HL-60/S4 treated with phorbol 12-myristate 13-acetate at 8.2 ng/mL for 4 days and 3 days (cell line): ENCODE data around the gene CEP85L.
"Not testable (repeated sequence)": the region's sequence is repeated elsewhere in the genome, so short reads cannot be mapped to it uniquely, and the experiment has no call there.

Source experiments
- in situ Hi-C: fragments of 300-500 bp; cut with MboI; formaldehyde crosslinking; loops from 2 replicates; pipeline ENCODE4 v1.15.0; 2022; ENCODE audit warnings: low sequenced_read_pairs

The CEP85L gene

DNA sequence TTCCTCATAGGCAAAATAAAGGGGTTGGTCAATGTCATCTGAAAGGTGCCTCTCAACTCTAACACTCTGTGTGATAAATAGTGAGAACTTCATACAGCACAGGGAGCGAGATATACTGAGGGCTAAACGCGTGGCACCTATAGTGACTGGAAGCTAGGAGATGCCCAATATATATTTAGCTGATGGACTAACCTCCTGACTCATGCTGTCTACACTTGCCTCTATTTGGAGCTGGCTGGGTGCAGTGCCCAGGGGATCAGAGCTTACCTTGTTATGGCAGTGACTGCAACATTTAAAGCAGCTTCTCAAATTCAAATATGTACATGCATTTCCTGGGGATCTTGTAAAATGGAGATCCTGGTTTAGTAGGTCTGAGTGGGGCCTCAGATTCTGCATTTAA, 214.9 kb downstream of the CEP85L start:
- in situ Hi-C loops: no loop called here

DNA sequence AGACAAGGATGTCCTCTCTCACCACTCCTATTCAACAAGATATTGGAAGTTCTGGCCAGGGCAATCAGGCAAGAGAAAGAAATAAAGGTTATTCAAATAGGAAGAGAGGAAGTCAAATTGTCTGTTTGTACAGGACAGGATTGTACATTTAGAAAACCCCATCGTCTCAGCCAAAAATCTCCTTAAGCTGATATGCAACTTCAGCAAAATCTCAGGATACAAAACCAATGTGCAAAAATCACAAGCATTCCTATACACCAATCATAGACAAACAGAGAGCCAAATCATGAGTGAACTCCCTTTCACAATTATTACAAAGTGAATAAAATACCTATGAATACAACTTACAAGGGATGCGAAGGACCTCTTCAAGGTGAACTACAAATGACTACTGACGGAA, 217.2 kb downstream of the CEP85L start:
- in situ Hi-C loops: not testable (repeated sequence)

DNA sequence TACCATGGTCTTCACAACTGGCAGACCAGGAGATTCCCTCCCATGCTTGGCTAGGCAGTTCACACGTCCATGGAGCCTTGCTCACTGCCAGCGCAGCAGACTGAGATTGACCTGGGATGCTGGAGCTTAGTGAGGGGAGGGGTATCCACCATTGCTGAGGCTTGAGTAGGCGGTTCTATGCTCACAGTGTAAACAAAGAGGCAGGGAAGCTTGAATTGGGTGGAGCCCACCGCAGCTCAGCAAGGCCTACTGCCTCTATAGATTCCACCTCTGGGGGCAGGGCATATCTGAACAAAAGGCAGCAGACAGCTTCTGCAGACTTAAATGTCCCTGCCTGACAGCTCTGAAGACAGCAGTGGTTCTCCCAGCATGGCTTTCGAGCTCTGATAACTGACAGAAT, 230.1 kb downstream of the CEP85L start:
- in situ Hi-C loops: not testable (repeated sequence)

DNA sequence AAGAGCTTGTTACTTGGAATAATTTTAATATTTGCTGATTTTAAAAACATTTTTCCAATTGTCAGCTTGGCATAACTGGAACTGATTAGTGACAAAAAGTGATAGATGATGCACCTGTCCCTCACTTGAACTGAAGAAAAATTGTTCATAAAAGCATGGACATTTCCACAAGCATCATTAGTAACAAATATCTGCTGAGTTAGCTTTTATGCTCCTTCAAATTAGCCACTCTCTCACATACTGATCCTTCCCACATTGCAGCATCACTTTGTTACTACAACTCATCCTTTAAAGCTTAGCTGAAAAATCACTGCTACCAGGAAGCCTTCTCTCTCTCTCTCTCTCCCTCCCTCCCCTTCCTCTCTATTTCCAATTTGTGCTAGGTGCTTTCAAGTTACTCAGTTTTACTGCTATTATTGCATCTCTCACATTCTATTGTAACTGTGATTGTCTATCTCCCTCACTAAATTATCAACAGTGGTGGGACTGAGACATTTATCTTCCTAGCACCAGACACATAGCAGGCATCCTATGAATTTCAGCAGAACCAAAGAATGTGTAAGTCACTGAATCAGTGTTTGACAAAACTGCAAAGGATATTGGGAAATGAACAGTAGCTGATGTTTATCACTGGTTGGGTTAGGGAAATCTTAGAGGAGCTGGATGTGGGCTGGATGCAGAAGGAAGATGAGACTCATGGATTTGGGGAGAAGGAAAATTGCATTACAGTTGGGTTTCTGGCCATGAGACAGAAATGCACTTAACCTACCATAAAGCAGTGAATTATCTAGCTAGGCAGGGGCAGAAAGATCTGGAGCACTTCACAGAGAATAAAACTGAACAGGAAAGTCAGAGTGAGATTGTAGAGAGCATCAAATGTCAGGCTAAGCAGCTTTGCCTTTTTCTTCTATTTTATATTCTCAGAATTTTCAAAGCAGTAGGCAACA, 231.7 kb downstream of the CEP85L start:
- in situ Hi-C loops: no loop called here
